GM19239 (cell line): Measurements from ENCODE around the gene MYO1D.

Experiments used
- DNase-seq: peaks from one replicate; pipeline ENCODE4 v3.0.0; 2011; ENCODE audit warnings: low spot score; ENCODE audit not compliant: insufficient read length
- FAIRE-seq: peaks from 2 replicates; lab custom pipeline; 2011; peaks lifted over from hg19 to GRCh38; lab: Jason Lieb, UNC

Gene MYO1D

GRCh38 chr17:32498391-32498790 lies 378.5 kb downstream of the MYO1D start:
- FAIRE-seq = no peak

DNA sequence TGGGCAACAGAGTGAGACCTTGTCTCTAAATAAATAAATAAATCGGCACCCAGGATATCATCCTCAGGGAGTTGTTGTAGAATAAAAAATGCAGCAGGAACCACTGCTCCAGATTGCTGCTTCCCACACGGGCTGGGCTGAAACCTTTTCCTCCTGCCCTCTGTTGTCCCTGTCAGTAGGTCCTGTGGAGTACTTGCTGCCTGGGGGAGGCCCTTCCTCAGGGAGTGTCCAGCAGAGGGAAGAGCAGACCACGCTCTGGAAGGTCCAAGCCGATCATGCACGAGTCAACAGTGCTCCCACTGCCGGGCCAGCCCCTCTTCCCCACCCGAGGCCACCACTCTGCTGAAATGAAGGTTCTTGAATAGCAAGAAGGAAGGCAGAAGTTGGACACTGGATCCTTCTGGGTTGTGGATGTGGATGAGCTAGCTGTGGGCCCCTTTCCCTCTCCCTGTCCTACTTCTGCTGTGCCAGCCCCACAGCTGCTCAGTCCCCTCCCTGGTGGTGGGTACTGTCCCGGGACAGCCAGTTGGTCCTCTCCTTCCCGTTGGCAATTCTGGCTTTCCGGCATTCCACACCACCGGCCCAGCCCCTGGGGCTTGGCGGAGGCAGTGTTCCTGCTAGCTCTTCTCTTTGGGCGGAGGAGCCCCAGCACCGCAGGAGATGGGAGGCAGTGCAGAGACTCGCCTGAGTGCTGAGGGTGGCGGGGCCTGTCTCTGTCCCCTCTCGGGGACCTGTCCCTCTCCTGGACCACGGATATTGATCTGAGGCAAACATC lies 379.3 kb downstream of the MYO1D start:
- DNase-seq (no peak), FAIRE-seq (no peak)

More at GRCh38 chr17:32498391-32498790, 378.5 kb downstream of the MYO1D start:
- no peak for DNase-seq

DNA sequence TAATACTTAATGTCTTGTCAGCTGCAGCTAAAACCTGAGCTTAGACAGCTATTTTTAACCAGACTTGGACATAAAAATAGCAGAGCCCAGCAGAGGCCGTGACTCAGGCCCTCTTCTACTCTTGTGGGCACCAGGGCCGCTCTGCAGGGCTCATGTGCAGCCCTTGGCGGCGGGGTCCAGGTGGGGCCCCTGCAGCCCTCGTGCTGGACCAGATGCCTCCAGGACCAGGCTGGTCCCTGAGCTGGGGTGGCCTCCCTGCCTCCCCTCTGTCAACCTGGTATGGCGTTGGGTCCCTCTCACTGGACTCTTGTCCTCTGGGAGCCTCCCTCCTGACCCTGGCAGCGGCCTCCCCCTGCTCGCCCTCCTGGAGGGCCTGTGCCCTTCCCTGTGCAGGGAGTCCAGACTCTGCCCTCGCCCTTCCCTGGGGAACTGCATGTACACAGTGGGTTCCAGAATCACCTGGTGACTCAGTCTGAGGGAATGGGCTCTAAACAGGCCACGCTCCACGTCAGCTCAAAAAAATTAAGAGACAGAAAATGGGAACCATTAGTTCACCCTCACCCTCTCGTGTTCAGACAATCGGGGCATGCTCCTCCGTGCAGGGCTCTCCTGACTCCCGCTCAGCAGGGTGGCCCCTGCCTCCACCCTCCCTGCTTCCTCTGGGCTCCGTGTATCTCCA lies 380.4 kb downstream of the MYO1D start:
- DNase-seq (no peak), FAIRE-seq (no peak)

DNA sequence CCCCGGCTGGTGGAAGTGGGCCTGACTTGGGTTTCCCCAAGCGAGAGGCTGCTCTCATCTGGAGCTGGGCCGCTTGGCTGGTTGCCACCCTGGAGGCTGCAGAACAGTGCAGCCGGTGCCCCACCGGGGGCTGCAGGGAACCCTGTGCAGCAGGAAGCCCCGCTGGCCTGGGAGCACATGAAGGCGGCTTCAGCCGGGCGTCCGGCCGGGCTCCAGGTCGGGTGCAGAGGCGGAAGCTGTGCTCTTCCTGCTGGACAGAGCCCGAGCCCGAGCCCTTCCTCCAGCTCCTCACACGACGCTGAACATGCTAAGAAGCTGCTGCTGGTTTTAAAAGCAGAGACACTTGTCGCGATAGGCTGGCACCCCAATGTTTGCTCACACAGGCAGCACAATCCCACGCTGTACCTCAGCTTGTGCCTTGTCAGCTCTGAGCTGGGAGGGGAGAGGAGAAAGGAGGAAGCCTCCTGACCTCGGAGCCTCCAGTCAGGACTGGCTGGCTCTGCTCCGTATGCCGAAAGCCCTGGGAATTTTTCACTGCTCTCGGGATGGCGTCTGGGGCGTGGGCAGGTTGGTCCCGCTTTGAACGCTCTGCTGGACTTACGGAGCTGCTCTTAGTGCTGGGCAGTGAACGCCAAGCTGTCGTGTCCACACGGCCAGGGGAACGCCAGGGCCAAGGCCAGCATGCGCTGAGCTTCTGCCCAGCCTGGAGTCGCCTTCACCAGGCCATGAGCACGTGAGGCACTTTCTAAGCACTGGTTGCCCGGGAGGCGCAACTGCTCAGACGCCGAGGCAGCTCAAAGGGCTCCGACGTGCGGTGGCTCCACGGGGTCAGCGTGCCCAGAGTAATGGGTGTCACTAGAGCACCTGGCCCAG lies 381.3 kb downstream of the MYO1D start:
- DNase-seq = no peak
- peak; percentile 37 for FAIRE-seq

GRCh38 chr17:32494621-32495358 lies 382.1 kb downstream of the MYO1D start:
- no peak for DNase-seq
- FAIRE-seq = no peak

- no peak for FAIRE-seq
- no peak for DNase-seq
These were observed 382.9 kb downstream of the MYO1D start for GRCh38 chr17:32493976-32494513.

GRCh38 chr17:32493571-32493970 lies 383.4 kb downstream of the MYO1D start:
- no peak for DNase-seq
- no peak for FAIRE-seq

GRCh38 chr17:32492648-32493289 lies 384.2 kb downstream of the MYO1D start:
- FAIRE-seq = peak; percentile 91
- DNase-seq = no peak

DNA sequence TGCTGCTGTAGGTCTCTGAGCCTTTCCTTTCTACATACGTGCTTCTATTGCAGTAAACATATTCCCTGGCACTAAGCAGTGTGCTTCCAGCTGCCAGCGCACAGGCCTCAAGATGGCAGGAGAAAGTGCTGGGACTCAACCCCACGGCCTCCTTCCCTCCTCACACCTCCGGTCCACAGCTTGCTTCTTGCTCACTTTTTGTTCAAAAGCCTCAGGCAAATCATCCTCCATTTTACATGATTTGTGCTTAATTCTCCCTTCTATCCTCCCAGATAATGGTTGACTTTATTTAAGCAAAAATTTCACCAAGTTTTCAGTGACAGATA lies 384.7 kb downstream of the MYO1D start:
- FAIRE-seq (peak; percentile 85), DNase-seq (no peak)

DNA sequence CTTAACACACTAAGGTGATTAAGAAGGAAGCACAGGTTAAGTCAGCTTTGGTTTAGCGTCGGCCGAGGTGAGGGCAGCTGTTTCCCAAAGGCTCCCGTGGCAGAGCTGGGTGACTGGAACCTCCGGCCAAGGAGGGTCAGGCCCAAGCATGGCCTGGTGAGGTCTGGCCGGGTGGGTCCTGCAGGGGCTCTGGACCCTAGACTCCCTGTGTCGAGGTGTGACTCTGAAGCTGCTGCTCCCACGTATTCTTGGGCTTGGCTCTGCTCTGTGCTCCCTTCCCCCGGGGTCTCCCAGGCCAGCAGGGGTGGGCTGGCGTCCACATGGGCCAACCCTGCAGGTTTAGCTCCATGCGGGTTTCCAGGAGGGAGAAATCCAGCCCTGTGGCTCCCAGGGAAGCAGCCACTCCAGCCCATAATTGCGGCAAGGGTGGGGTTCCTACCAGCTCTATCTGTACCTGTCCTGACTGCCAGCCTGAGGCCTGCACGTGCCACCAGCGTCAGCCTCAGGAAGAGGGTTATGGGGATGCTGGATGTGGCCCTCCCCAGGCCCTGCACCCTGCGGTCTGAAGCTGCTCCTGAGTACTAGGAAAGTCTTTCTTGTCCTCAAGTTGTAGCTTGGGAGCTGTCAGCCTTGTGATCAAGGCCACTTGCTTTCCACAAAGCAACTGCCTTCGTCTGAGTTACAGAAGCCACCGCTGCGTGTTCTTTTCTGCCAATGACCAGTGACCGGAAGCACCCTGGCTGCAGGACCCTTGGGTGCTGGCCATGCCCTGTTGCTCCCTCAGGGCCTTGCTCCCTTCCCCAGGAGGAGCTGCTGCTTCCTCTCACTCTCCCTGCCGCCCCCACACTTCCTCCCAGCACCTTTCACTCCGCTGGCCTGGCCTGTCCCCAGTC lies 385.3 kb downstream of the MYO1D start:
- FAIRE-seq = peak; percentile 4

GRCh38 chr17:32490101-32490482 lies 386.8 kb downstream of the MYO1D start:
- peak; percentile 14 for FAIRE-seq

More for the DNA sequence above, 385.3 kb downstream of the MYO1D start:
- no peak for DNase-seq

GRCh38 chr17:32489320-32490100 lies 387.4 kb downstream of the MYO1D start:
- DNase-seq = no peak
- FAIRE-seq = peak; percentile 88

More at GRCh38 chr17:32490101-32490482, 386.8 kb downstream of the MYO1D start:
- no peak for DNase-seq

DNA sequence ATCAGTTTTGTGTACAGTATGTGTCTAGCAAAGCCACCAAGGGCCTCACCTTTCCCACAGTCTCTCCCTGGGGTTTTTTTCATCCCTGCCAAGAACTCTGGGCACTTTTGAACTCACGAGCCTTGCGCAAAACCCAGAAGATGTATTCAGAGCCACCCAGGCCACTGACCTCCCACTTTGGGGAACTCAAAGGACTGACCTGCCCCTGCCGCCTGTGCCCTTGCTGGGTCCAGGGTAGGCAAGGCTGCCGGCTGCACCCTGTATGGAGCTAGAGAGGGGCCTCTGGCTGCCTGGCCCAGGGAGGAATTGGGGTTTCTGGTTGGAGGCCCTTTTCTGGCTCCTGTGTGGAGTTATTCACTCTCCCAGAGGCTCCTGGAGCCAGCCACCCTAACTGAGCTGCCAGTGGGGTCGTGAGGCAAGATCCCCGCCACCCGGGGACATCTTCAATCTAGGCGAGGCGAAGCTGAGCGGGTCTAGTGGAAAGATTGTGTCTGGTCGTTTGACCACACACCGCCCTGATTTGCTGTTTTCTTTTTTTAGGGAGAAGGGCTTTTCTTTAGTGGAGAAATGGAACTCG lies 388.2 kb downstream of the MYO1D start:
- FAIRE-seq = peak; percentile 40

DNA sequence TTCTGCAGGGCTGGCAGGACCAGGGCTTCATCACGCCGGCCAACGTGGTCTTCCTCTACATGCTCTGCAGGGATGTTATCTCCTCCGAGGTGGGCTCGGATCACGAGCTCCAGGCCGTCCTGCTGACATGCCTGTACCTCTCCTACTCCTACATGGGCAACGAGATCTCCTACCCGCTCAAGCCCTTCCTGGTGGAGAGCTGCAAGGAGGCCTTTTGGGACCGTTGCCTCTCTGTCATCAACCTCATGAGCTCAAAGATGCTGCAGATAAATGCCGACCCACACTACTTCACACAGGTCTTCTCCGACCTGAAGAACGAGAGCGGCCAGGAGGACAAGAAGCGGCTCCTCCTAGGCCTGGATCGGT lies 388.8 kb downstream of the MYO1D start:
- FAIRE-seq (no peak), DNase-seq (no peak)

More for the DNA sequence above, 388.2 kb downstream of the MYO1D start:
- DNase-seq = no peak

GRCh38 chr17:32487473-32488176 lies 389.3 kb downstream of the MYO1D start:
- FAIRE-seq = peak; percentile 56
- peak; percentile 37 for DNase-seq

DNA sequence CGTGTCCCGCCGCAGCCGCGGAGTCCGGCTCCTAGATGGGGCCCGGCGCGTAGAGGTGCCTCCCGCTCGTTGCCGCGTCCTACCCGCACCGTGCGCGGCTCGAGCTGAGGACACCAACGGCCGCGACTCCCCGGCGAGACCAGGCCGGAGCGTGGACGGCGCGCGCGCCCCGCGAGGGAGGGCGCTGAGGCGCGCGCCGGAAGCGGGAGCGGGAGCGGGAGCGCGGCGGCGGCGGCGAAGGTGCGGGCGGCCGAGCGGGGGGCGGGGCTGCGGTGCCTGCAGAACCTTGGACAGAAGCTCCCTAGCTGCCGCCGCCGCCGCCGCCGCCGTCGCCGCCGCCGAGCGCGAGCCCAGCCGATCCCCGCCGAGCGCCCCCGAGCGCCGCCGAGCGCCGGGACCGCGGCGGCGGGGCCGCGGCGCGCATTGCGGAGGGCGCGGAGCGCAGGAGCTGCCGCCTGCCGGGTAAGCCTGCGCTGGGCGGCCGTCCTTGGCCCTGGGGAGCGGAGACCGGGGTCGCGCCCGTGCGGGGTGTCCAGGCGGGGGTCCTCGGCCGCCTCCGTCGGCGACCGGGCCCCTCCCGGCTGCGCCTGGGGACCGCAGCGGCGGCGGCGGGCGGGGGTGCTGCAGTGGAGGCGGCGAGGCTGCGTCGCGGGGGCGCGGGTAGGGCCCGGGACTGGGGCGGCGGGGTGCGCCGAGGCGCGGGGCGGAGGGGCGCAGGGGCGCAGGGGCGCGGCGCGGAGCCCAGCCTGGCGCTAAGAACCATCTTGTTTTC lies 390.0 kb downstream of the MYO1D start, which contains the start of gene CDK5R1:
TSS of gene CDK5R1 (plus strand) at position 293 of the 772 bp plus-strand sequence. CDS start 628 bp downstream, outside the sequence.
- FAIRE-seq = no peak

More for the DNA sequence above, 390.0 kb downstream of the MYO1D start, which contains the start of gene CDK5R1:
- peak; percentile 84 for DNase-seq
